HepG2 (cell line): Measurements from ENCODE around the gene IDNK. TPM values are rescaled to one million over a fixed set of nuclear protein-coding genes. Genes with fewer than 3 reads are reported as not detected.

ENCODE experiments used
- ARID2 ChIP-seq: sonication (generic); formaldehyde crosslinking; IDR thresholded peaks from 2 replicates; pipeline ENCODE4 v1.8.1; 2022; ENCODE audit warnings: mild to moderate bottlenecking, missing genetic modification reagents, borderline replicate concordance
- ATM ChIP-seq: fragments of 450-650 bp; IDR thresholded peaks from 2 replicates; pipeline ENCODE4 v1.7.1; 2017; ENCODE audit warnings: mild to moderate bottlenecking, borderline replicate concordance
- DPF2 ChIP-seq: sonication (generic); formaldehyde crosslinking; IDR thresholded peaks from 2 replicates; pipeline ENCODE4 v1.4.0; 2020; ENCODE audit warnings: mild to moderate bottlenecking, low read depth, missing genetic modification reagents, borderline replicate concordance
- DR1 ChIP-seq: sonication (generic); formaldehyde crosslinking; IDR thresholded peaks from 2 replicates; pipeline ENCODE4 v1.8.0; 2021; ENCODE audit warnings: mild to moderate bottlenecking, missing genetic modification reagents, inconsistent platforms
- ESRRA ChIP-seq: sonication (generic); formaldehyde crosslinking; IDR thresholded peaks from 2 replicates; pipeline ENCODE4 v1.5.1; 2020; ENCODE audit warnings: mild to moderate bottlenecking, low read depth, missing genetic modification reagents
- ETV5 ChIP-seq: IDR thresholded peaks from 2 replicates; pipeline ENCODE4 v1.6.1; 2018; ENCODE audit warnings: missing biosample characterization, missing genetic modification reagents, inconsistent platforms, borderline replicate concordance
- HDAC6 ChIP-seq: fragments of 200-600 bp; sonication (generic); IDR thresholded peaks from 2 replicates; pipeline ENCODE4 v1.7.0; 2017; ENCODE audit warnings: mild to moderate bottlenecking, antibody characterized with exemption, low read length, low read depth
- HOXA3 ChIP-seq: sonication (generic); formaldehyde crosslinking; IDR thresholded peaks from 2 replicates; pipeline ENCODE4 v1.5.0; 2020; ENCODE audit warnings: missing genetic modification reagents
- HOXD1 ChIP-seq: sonication (generic); formaldehyde crosslinking; IDR thresholded peaks from 2 replicates; pipeline ENCODE4 v1.5.0; 2020; ENCODE audit warnings: missing genetic modification reagents
- IKZF4 ChIP-seq: sonication (generic); formaldehyde crosslinking; IDR thresholded peaks from 2 replicates; pipeline ENCODE4 v1.5.1; 2020; ENCODE audit warnings: borderline replicate concordance, mild to moderate bottlenecking, low read depth, missing genetic modification reagents; ENCODE audit errors: not compliant biosample characterization
- LBX2 ChIP-seq: sonication (generic); formaldehyde crosslinking; IDR thresholded peaks from 2 replicates; pipeline ENCODE4 v1.5.0; 2020; ENCODE audit warnings: missing genetic modification reagents, mild to moderate bottlenecking, borderline replicate concordance
- MAFF ChIP-seq: IDR thresholded peaks from 2 replicates; pipeline ENCODE4 v1.6.1; 2011; ENCODE audit warnings: low read depth, low read length, improper control_type of control experiment
- MED1 ChIP-seq: sonication (generic); formaldehyde crosslinking; IDR thresholded peaks from 2 replicates; pipeline ENCODE4 v1.4.0; 2020; ENCODE audit warnings: missing genetic modification reagents
- MTA1 ChIP-seq: sonication (generic); formaldehyde crosslinking; IDR thresholded peaks from 2 replicates; pipeline ENCODE4 v1.4.0; 2020; ENCODE audit warnings: missing genetic modification reagents, mild to moderate bottlenecking, borderline replicate concordance
- RFX5 ChIP-seq: IDR thresholded peaks from 2 replicates; pipeline ENCODE4 v1.6.1; 2011; ENCODE audit warnings: low read depth, low read length, improper control_type of control experiment
- SAP130 ChIP-seq: IDR thresholded peaks from 2 replicates; pipeline ENCODE4 v1.6.1; 2016; ENCODE audit warnings: low read depth
- SMARCC2 ChIP-seq: fragments of 450-650 bp; IDR thresholded peaks from 2 replicates; pipeline ENCODE4 v1.6.1; 2017; ENCODE audit warnings: antibody characterized with exemption, mild to moderate bottlenecking
- SPEN ChIP-seq: sonication (generic); formaldehyde crosslinking; IDR thresholded peaks from 2 replicates; pipeline ENCODE4 v1.5.1; 2020; ENCODE audit warnings: low read depth, mild to moderate bottlenecking, missing genetic modification reagents
- TEAD2 ChIP-seq: sonication (generic); formaldehyde crosslinking; IDR thresholded peaks from 2 replicates; pipeline ENCODE4 v1.9.0; 2021; ENCODE audit warnings: missing genetic modification reagents
- THAP7 ChIP-seq: sonication (generic); formaldehyde crosslinking; IDR thresholded peaks from 2 replicates; pipeline ENCODE4 v1.8.1; 2023; ENCODE audit warnings: mild to moderate bottlenecking, missing genetic modification reagents
- UBTF ChIP-seq: sonication (generic); formaldehyde crosslinking; IDR thresholded peaks from 2 replicates; pipeline ENCODE4 v1.4.0; 2020; ENCODE audit warnings: mild to moderate bottlenecking, missing genetic modification reagents
- ZBTB33 ChIP-seq: sonication (generic); formaldehyde crosslinking; IDR thresholded peaks from 2 replicates; pipeline ENCODE4 v1.4.0; 2020; ENCODE audit warnings: missing genetic modification reagents
- ZNF431 ChIP-seq: sonication (generic); formaldehyde crosslinking; IDR thresholded peaks from 2 replicates; pipeline ENCODE4 v1.9.0; 2022; ENCODE audit warnings: missing genetic modification reagents, low read depth, mild to moderate bottlenecking, borderline replicate concordance
- ZNF543 ChIP-seq: sonication (generic); formaldehyde crosslinking; IDR thresholded peaks from 2 replicates; pipeline ENCODE4 v1.4.0; 2020; ENCODE audit warnings: mild to moderate bottlenecking, missing genetic modification reagents
- ZNF652 ChIP-seq: IDR thresholded peaks from 2 replicates; pipeline ENCODE4 v1.6.1; 2016; ENCODE audit warnings: low read depth, borderline replicate concordance
- ZNF704 ChIP-seq: sonication (generic); formaldehyde crosslinking; IDR thresholded peaks from 2 replicates; pipeline ENCODE4 v1.8.1; 2023; ENCODE audit warnings: mild to moderate bottlenecking, inconsistent platforms, moderate library complexity, missing genetic modification reagents, borderline replicate concordance
- polyA plus RNA-seq, 8 experiments: library from polyadenylated mRNA; depleted of rRNA in 3 of 8; stranded (reverse) in 7 of 8; unstranded in 1 of 8; fragments of >200 nt; fragmentation: Illumina TruSeq in 4 of 8; extraction: Trizol in 4 of 8; gene quantifications; 2 replicates each; pipeline versions ENCODE4 v1.2.1 to v1.2.3, GENCODE V29; 2011 to 2016; ENCODE audit warnings: low read depth in 4 of 8, missing spikeins in 1 of 8, mixed read lengths in 1 of 8; ENCODE audit not compliant: insufficient read depth in 1 of 8
- total RNA-seq, 5 experiments: library from RNA; depleted of rRNA; stranded (reverse); fragments of >200 nt; fragmentation: Illumina TruSeq; extraction: Trizol; gene quantifications; 2 replicates each; pipeline ENCODE4 v1.2.3, GENCODE V29; 2016; ENCODE audit warnings: low read depth in 1 of 5

Gene IDNK
- total and polyA plus RNA-seq, 2 of the 13 experiments (the other 11 are each of a cell fraction or from before 2014, with no cell fraction given) = 3.1 to 4.8 TPM

GRCh38 chr9:83623679-83624076, 735 bp downstream of the IDNK start (continued):
- TF ChIP-seq MTA1 (CRISPR knock-in tag) = no peak
- TF ChIP-seq LBX2 (CRISPR knock-in tag) = no peak
- no peak for TF ChIP-seq ESRRA (CRISPR knock-in tag)
- TF ChIP-seq DPF2 (CRISPR knock-in tag) = no peak
- no peak for TF ChIP-seq ATM
- TF ChIP-seq MAFF = no peak
- peak; percentile 27 for TF ChIP-seq SAP130 (CRISPR knock-in tag)
- TF ChIP-seq HDAC6 = no peak
- no peak for TF ChIP-seq ARID2 (CRISPR knock-in tag)
- no peak for TF ChIP-seq THAP7 (CRISPR knock-in tag)
- peak; percentile 61; the same call in 1 of the 2 replicates for TF ChIP-seq ETV5 (CRISPR knock-in tag)
- no peak for TF ChIP-seq SMARCC2
- TF ChIP-seq HOXD1 = no peak
- peak; percentile 96 for TF ChIP-seq ZNF652 (CRISPR knock-in tag)
- TF ChIP-seq MED1 (CRISPR knock-in tag) = peak; percentile 52; the same call in 1 of the 2 replicates
- no peak for TF ChIP-seq ZBTB33 (CRISPR knock-in tag)
- no peak for TF ChIP-seq IKZF4 (CRISPR knock-in tag)
- TF ChIP-seq HOXA3 = no peak
- TF ChIP-seq RFX5 = no peak
- peak; percentile 35; the same call in 1 of the 2 replicates for TF ChIP-seq SPEN (CRISPR knock-in tag)
- TF ChIP-seq TEAD2 (CRISPR knock-in tag) = no peak
- no peak for TF ChIP-seq ZNF431 (CRISPR knock-in tag)
- no peak for TF ChIP-seq DR1 (CRISPR knock-in tag)
- no peak for TF ChIP-seq ZNF704
- TF ChIP-seq ZNF543 (CRISPR knock-in tag) = no peak
- peak; percentile 12; the same call in 1 of the 2 replicates for TF ChIP-seq UBTF (CRISPR knock-in tag)
